COLO668 (cell line): ENCODE results near the gene UTP15.
A peak's percentile ranks its signal among the peaks of the same experiment; 100 is the strongest.

Source experiments
- DNase-seq: peaks from one replicate; lab custom pipeline; 2025; ENCODE audit not compliant: unreplicated experiment; lab: John Stamatoyannopoulos, UW

Gene UTP15

DNA sequence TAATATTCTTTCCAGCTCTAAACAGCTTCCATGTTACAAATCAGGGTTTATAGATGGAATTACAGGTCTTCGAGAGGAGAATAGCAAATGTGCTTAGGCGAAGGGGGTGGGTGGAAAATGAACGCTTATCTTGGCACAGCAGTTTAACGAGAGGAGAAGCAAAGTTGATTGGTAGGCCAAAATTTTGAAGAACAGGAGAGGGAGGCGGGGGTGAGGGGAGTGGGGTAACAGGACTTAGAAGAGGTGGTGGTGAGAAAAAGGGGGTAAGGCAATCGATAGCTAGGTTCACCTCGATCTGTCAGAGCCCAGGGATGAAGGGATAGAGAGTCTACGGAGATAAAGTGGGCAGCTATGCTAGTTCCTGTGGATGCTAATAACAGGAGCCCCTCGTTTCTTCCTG, 868 bp upstream of the UTP15 start:
- DNase-seq: no peak

DNA sequence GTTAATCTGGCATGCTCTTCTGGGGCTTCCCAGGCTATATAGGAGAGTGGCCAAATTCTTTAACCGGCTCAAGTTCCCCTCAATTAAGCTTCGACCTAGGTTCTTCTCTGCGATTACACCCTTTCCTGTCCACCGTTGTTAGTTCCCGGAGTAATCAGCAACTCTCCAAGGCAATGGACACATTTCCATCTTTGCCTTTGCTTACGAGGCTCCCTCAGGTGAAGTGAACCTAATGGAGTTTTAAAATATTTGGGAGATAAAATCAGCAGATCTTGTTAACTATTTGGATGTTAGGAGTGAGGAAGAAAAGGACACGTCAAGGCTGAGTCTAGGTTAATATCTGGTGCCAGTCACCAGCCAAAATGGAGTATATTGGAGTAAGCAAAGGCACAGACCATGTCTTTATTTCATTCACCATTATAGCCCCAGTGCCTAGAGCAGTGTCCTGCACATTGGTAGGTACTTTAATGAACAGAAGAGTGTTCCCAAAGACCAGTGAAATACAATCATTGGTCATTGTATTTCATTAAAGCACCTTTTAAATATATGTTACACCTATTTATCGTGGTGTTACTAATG, 515 bp downstream of the UTP15 start:
- DNase-seq: no peak

DNA sequence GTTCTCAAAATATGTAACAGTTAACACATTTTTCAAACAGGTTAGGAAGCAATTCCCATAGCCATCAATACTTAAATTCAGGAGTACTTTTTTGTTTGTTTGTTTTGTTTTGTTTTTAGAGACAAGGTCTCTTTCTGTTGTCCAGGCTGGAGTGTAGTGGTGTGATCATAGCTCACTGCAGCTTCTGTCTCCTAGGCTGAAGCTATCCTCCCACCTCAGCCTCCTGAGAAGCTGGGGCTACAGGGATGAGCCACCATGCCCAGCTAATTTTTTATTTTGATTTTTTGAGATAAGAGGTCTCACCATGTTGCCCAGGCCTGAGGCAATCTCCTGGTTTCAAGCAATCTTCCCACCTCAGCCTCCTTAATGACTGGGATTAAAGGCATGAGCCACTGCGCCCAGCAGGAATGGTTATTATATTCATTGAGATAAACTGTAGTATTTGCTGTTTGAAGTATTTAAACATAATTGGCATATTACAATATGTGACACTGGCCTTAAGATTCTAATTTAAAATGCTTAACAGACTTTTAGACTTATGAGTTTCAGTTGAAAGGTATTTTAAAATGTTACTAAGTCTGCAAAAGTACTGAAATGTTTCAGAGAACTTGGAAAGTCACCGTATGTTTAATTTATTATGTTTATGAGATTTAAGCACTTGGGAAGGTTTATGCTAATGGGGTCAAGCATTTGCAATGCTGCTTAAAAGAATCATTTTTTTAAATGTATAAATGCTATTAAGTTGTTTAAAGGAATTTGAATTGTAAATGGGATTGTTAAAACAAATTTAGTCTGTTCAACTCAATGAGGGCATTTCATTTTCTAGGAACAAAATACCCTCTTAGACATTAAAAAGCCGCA, 17.0 kb downstream of the UTP15 start:
- no peak for DNase-seq

DNA sequence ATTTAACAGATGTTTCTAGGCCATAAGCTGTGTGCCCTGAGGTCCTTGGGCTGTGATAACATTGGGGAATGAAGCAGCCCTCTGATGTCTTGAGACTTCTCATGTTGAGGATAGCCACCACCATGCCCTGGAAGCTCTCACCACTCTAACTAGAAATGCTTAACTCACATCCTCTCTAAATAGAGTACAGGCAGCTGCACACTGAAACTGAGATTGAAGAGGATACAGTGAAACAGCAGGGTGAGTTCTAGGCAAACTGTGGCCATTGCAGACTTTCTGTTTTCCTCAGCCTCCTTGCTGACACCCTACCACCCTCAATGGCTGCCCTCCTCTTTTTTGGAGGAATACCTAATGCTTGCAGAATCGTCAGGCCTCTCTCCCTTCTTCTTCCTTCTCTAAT, 22.4 kb downstream of the UTP15 start:
- no peak for DNase-seq

DNA sequence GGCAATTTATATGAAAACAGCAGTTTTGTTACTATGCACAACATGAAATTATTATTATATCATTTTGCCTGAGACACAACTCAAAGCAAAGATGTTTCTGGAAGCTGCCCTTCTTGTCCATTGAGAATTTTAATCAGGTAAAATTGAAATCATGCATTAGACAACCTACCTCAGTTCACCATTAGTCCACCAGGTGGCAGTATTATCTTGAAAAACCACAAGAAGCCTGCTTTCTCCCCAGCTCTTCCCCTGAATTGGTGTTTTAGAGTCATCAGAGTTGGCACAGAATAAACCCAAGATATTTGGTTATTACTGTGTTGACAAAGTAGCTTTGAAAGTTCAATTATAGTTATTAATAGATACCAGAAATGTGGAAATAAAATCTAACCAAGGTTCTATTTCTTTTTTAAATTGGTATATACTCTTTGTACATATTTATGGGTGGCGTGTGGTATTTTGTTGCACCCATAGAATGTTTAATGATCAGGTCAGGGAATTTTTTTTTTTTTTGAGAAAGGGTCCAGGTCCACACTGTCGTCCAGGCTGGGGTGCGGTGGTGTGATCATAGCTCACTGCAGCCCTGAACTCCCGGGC, 25.7 kb downstream of the UTP15 start:
- DNase-seq: peak; percentile 46

DNA sequence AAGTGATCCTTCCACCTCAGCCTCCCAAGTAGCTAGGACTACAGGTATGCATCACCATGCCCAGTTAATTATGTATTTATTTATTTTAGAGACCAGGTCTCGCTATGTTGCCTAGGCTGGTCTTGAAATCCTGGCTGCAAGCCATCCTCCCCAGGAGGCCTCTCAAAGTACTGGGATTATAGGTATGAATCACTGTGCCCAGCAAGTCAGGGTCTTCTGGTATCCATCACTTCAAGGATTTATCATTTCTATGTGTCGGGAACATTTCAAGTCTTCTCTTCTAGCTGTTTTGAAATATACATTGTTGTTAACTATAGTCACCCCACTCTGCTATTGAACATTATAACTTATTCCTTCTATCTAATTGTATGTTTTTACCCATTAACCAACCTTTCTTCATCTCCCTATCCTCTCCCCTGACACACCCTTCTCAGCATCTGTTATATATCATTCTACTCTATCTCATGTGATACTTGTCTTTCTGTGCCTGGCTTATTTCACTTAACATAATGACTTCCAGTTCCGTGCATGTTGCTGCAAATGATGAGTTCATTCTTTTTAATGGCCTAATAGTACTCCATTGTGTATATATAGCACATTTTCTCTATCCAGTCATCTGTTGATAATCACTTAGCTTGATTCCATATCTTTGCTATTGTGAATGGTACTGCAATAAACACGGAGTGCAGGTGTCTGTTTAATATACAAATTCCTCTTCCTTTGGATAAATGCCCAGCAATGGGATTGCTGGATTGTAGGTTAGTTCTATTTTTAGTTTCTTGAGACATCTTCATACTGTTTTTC, 26.4 kb downstream of the UTP15 start:
- DNase-seq: no peak

DNA sequence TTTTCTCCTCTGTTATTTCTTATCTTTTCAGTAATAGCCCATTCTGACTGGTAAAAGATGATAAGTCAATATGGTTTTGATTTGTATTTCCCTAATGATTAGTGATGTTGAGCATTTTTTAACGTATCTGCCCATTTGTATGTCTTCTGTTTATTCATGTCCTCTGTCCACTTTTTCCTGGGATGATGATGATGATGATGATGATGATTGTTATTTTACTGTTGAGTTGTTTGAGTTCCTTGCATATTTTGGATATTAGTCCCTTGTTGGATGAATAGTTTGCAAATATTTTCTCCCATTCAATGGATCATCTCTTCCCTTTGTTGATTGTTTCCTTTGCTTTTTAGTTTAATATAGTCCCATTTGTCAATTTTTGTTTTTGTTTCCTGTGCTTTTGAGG, 27.0 kb downstream of the UTP15 start:
- DNase-seq: no peak

DNA sequence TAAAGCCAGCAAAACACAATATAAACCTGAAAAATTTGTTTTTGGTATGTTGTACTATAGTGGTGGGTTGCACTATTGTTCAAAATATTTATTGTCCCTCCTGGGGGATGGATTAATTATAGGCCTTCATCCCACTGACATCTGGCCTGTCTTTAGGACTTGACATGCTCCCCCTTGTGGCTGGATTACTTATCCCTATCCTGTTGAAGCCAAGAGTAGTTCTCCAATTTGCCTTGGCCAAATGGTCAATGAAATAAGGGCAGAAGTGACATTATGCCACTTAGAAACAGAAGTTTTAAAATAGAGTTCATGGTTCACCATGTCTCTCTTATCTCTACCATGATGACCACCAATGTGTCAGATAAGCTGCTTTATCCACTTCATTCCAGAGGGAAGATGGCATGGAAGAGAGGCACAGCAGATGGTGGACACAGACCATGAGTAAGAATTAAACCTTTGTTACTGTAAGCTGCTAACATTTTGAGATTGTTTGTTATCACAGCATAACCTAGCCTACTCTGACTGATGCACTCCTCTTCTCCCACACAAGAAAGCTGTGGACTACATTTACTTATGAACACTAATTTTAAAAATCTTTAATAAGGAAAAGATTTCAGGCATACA, 31.3 kb downstream of the UTP15 start:
- DNase-seq: peak; percentile 6

DNA sequence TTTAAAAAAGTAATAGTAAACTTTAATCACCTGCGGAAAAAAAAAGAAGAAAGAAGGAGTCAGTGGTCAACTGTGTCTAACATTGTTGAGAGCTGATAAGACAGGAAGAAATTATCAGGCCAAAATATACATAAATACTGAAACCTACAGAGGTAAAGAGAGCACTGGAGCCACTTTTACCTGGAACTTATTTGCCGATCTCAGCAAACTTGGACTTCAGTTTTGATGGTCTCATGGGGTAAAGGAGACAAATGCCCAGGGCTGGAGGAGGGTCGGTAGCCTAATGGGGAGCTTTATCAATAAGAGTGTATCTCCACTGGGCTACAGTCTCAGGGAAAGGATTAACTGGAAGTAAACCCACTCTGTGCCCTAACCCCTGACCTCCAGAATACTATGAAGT, 33.8 kb downstream of the UTP15 start:
- DNase-seq: no peak

DNA sequence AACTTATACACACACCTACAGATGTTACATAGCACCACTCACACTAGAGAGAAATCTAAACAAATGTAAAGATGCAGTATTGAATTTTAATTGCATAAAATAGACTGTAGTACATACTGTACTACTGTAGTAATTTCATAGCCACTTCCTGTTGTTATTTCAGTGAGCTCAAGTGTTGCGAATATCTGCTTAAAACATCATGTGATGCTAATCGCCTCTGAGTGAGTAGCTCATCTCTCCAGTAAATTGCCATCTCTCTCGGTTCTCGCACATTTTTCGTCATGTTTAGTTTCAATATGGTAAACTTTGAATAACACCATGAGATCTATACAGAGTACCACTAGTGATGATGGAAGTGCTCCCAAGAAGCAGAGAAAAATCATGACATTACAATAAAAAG, 38.5 kb downstream of the UTP15 start:
- DNase-seq: no peak

DNA sequence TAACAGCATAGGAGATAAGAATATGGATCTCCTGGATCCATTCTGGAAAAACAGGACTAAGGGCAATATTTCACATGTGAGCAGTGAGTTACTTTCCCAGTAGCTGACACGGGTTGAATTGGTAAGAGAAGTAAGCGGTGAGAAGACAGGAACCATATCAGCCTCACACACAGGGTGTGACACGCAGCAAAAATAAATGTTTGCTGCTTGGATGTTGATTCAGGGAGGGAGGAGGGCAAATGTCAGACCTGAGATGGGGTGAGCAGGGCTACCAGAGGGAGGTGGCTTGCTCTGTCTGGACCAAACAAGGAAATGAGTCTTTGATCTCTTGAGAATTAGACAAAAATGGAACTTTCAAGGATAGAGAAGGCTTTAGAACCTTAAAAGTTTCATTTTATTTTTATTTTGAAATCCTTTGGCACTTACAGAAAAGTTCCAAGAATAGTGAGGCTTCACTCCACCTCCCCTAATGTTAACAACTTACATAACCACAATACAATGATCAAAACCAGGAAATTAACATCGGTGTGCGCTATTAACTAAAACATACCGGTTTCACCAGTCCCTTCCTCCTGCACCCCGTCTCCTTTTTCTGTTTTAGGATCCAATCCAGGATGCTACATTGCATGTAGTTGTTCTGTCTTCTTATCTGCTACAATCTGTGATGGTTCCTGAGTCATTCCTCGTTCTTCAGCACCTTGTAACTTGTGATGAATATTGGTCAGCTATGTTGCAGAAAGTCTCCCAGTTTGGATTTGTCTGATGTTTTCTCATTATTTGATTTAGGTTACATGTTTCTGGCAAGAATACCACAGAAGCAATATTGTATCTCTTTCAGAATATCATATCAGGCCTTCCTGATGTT, 39.9 kb downstream of the UTP15 start:
- no peak for DNase-seq

DNA sequence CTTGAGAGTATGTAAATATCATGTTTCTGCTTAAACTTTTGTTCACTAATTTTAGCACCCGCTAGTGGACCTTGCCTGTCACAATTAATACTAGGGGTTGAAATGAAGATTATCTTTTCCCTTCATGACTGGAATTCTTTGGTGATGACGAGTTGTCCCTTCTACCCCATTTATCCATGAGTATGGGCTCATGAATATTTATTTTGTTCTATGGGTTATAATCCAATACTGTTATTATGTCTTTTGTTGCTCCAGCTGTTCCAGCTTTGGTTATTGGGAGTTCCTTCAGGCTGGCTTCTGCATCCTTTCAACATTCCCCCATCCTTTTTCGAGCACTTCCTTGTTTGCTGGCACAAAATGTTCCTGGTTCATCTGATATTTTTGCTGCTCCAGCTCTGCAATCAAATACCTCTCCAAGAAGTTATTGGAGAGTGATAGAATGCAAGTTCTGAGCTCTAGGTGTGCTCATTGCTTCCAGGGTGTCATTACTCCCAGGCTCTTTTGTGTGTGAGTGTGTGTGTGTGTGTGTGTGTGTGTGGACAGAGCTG, 40.7 kb downstream of the UTP15 start:
- DNase-seq: no peak

DNA sequence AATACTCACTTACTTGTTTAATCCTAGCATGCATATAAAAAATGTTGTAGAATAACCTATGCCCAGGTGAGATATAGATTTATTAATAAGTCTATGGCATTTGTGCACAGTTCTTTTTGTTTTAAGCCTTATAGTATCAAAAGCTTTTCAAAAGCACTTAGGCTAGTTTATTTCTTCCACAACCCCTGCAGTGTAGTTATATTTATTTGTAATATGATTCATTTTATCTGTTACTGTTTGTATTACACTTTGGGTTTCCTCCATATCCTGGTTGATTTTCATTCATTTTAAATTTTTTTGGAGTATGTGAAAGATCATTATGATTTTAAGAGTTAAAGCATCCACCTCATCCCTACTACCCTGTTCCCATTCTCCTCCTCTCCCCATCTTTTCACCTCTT, 41.7 kb downstream of the UTP15 start:
- no peak for DNase-seq

DNA sequence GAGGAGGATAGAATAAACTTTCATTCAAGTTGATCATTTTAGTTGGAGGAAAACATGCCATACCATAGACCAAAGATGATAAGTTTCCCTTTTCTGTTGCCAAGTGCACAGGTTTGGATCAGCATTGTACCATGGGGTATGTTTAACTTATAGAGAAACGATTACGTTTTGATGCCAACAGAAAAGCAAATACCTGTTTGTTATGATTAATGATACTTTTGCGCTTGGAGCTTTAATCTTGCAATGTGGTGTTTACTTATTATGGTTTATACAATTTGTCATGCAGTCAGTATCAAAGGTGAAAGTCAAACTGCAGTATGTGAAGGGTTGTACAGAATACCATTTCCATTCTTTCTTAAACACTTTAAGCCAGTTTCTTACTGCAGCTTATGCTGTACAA, 47.3 kb downstream of the UTP15 start:
- no peak for DNase-seq

DNA sequence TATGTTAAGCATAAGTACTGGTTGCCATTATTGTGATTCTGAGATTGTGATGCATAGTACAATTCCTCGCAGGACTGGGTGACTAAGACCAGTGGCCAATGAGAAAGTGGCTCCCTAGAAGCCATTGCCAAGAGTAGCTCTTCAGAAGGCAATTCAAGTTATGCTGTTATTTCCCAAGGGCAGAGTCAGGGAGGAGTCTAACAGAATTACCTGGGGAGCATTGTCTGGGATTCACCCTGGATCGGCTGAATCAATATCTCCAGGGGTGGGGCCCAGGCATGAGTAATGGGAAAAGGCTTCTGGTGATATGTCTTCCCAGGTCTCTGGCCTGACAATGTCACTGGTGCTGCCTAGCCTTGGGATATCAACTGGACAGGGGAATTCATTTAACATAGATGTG, 49.5 kb downstream of the UTP15 start:
- DNase-seq: no peak

DNA sequence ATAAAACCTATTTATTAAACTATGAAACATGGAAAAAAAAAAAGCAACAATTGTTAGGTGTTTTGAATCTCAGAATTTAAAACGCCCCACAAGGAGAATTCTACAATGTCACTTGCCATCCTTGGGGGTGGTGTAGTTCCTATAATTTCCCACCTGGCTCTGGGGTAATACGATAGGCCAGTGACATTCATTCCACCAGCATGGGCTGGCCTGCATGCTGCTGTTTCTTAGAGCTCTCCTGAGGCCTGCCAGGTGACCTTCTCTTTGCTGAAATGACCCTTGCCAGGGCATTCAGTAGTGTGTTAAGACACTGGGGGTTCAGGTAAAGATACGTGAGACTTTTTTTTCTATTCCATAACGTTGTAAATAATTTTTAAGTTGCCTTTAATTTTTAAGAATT, 50.4 kb downstream of the UTP15 start:
- DNase-seq: no peak

DNA sequence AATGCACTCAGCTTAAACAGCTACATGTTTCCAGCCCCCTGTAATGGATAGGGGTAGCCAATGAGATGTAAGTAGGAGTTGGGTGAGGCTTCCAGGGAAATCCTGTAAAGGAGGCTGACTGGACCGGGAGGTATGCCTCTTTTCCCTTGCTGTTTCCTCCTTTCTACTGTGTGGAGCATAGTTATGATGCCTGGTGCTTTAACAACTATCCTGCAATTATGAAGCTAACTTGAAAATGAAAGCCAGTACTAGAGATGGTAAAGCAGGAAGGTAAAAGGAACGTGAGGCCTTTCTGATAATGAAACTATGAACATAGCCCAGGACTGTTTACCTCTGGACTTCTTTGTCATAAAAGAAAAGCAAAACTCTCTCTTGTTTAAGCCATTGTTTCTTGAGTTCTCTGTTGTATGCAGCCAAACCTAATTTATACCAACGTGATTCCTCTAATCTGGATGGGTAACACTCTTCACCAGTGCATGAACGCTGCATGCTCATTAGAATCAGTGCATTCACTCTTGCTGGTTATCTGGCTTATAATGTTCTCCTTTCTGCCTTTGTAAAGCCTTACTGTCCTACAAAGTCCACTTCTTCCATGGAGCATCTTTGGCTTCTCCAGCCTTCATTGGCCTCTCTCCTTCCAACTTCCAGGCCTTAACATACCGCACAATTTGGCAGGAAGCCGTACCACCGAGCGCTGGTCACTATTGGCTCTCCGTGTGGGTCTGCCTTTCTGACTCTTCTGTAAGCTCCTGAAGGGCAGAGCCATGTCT, 52.2 kb downstream of the UTP15 start:
- DNase-seq: no peak

DNA sequence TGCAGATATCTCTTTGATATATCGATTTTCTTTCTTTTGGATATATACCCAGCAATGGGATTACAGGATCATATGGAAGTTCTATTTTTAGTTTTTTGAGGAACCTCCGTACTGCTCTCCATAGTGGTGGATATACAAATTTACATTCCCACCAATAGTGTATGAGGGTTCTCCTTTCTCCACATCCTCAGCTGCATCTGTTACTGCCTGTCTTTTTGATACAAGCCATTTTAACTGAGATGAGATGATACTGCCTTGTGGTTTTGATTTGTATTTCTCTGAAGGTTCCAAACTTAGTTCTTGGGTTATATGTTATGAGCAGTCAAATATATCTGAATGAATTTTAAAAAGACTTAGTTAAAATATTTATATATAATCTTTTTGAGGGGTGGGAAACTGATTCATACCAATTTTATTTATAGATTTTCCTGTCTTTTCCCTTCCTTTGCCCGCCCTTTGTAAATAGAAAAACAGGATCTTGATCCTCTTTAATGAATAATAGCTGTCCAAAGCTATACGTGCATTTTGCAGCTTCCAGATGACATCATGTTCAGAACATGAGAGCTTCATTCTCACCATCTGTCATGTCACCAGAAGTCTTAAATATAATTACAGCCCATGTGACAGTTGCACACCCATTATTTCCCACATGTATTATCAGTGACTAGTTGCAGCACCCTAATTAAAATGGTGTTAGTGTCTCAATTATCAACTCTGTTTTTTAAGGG, 54.2 kb downstream of the UTP15 start:
- no peak for DNase-seq

DNA sequence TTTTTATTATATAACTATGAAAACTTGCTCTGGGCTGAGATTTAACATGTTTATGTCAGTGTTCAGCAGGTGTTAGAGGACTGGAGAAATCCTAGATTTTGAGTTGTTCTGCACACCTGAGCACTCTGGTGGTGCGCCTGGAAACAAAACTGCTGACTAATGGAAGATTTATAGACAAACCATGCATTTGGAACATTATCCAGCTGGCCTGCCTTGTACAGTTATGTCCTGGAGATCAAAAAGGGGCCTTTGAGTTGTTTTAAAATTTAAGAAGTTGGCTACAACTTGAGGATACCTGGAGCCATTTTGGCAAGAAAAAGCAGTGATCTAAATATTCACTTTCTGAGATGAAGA, 54.8 kb downstream of the UTP15 start:
- no peak for DNase-seq
